Left lung (tissue), 10 donors: ENCODE data around the gene AUTS2. TPM values are rescaled to one million over a fixed set of nuclear protein-coding genes. Genes with fewer than 3 reads are reported as not detected.

ENCODE experiments used
- ATAC-seq: fragments of 200-7000 bp; cut with Tn5 transposase; one replicate; pipeline ENCODE4 v1.9.1; 2020; ENCODE audit warnings: moderate library complexity
- DNase-seq, 4 donors: peaks; one replicate each; pipeline ENCODE4 v3.0.0-alpha.2; 2013 to 2020
- H3K27ac ChIP-seq, 2 donors: fragments of 200-600 bp; sonication (generic) in 1 of 2; one replicate each; pipeline versions ENCODE4 v1.5.0 to v1.8.0; 2020 to 2021
- H3K27me3 ChIP-seq, 2 donors: fragments of 200-600 bp; sonication (generic) in 1 of 2; one replicate each; pipeline versions ENCODE4 v1.5.0 to v1.8.0; 2020 to 2021
- H3K36me3 ChIP-seq, 2 donors: fragments of 200-600 bp; sonication (generic) in 1 of 2; one replicate each; pipeline versions ENCODE4 v1.5.0 to v1.8.0; 2020 to 2021
- H3K4me1 ChIP-seq, 2 donors: fragments of 200-600 bp; one replicate each; pipeline ENCODE4 v1.8.0; 2021
- H3K4me3 ChIP-seq, 2 donors: fragments of 200-600 bp; sonication (generic) in 1 of 2; one replicate each; pipeline versions ENCODE4 v1.5.0 to v1.8.0; 2020 to 2021; ENCODE audit warnings: mild to moderate bottlenecking in 1 of 2
- H3K9me3 ChIP-seq, 2 donors: fragments of 200-600 bp; sonication (generic) in 1 of 2; one replicate each; pipeline versions ENCODE4 v1.5.0 to v1.8.0; 2020 to 2021
- intact Hi-C, 2 donors: fragments of 100-400 bp; cut with DNase I; formaldehyde crosslinking; loops; one replicate each; pipeline versions ENCODE4 v1.11.2 to v1.14.2; 2022
- polyA plus RNA-seq, 6 donors: library from polyadenylated mRNA; unstranded; fragments of 120-200 nt; gene quantifications; one replicate each; pipeline ENCODE4 v1.2.1, GENCODE V29; 2013; ENCODE audit not compliant: insufficient read length in 6 of 6
- total RNA-seq, 2 donors: library from RNA; stranded (reverse); fragmentation: NEBNext Ultra II Directional; extraction: Animal tissue kit (Norgen Biotek cat#: 25700); gene quantifications; one replicate each; pipeline ENCODE4 v1.2.1, GENCODE V29; 2021
- TF ChIP-seq, protein P1 (sequence below), 2 donors: fragments of 200-600 bp; sonication (generic) in 1 of 2; IDR thresholded peaks; one replicate each; pipeline versions ENCODE4 v1.5.0 to v1.8.0; 2021; ENCODE audit warnings: antibody characterized with exemption in 2 of 2
- donor health status: DM: no; HTN: yes; CAD: no.
- donor health status: DM: no; HTN: no; CAD: no.

Gene AUTS2
- total and polyA plus RNA-seq, 8 donors = 40.4 to 119 (median 103) TPM

DNA sequence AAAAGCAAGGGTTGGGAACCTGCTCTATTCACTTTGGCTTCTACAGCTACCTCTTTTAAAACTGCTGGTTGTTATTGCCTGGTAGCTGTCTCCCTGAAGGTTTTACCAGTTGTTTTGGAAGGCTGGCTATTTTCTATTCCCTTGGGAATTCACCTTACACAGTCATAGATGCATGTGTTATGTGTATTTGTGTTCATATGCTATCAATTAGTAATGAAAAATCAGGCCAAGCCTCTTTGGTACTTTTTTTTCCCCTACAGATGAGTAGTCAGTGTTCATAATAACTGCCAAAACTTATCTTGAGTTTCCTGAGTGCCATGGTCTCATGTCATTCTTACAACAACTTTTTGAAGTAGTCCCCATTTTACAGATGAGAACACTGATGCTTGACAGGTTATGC, 795.7 kb downstream of the AUTS2 start:
- no peak for DNase-seq
- Histone ChIP-seq H3K9me3 (no peaks in the 10 kb centered on the region), H3K36me3 (no peaks in the 10 kb centered on the region), H3K27me3 (no peaks in the 10 kb centered on the region), H3K4me3 (no peak overlapping the region), H3K27ac (no peak overlapping the region), H3K4me1 (no peaks in the 10 kb centered on the region)
- TF ChIP-seq, protein P1, sequence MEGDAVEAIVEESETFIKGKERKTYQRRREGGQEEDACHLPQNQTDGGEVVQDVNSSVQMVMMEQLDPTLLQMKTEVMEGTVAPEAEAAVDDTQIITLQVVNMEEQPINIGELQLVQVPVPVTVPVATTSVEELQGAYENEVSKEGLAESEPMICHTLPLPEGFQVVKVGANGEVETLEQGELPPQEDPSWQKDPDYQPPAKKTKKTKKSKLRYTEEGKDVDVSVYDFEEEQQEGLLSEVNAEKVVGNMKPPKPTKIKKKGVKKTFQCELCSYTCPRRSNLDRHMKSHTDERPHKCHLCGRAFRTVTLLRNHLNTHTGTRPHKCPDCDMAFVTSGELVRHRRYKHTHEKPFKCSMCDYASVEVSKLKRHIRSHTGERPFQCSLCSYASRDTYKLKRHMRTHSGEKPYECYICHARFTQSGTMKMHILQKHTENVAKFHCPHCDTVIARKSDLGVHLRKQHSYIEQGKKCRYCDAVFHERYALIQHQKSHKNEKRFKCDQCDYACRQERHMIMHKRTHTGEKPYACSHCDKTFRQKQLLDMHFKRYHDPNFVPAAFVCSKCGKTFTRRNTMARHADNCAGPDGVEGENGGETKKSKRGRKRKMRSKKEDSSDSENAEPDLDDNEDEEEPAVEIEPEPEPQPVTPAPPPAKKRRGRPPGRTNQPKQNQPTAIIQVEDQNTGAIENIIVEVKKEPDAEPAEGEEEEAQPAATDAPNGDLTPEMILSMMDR (IDR thresholded peaks at IDR 0.05) = no peak
- intact Hi-C loops = no loop called here
- no peak for ATAC-seq

DNA sequence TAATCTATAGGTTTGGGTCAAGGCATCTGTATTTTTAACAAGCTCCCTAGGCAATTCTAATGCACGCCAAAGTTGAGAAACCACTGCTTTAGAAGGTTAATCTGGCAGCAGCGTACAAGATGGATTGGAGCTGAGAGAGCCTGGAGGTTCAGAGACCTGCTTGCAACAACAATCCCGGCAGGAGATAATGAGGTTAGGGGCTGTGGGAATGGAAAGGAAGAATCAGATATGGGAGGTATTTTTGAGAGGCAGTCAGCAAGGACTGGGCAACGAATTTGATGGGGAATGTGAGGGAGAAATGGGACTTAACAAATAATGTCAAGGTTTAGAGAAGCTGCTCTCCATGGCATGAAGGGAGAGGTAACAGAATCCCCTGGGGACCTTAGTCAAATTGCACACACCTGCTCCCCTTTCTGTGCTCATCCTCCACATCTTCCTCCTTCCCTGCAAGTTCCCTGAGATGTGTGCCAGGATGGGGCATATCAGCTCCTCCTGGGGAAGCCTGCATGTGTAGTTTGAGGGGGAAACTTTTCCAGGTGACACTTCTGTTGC, 802.6 kb downstream of the AUTS2 start:
- H3K4me1 ChIP-seq = no peaks in the 10 kb centered on the region
- TF ChIP-seq, protein P1 (IDR thresholded peaks at IDR 0.05) = no peak
- intact Hi-C loops = no loop called here
- DNase-seq (no peak), ATAC-seq (no peak)
- no peaks in the 10 kb centered on the region for H3K36me3 ChIP-seq
- H3K9me3 ChIP-seq = no peaks in the 10 kb centered on the region
- no peak overlapping the region for H3K27ac ChIP-seq
- H3K27me3 ChIP-seq = no peaks in the 10 kb centered on the region
- no peak overlapping the region for H3K4me3 ChIP-seq

GRCh38 chr7:70402069-70402468, 803.8 kb downstream of the AUTS2 start:
- H3K27me3 ChIP-seq = no peaks in the 10 kb centered on the region
- no peaks in the 10 kb centered on the region for H3K36me3 ChIP-seq
- no peak overlapping the region for H3K27ac ChIP-seq
- intact Hi-C loops = no loop called here
- TF ChIP-seq, protein P1 (IDR thresholded peaks at IDR 0.05) = no peak
- no peaks in the 10 kb centered on the region for H3K9me3 ChIP-seq
- no peaks in the 10 kb centered on the region for H3K4me1 ChIP-seq
- H3K4me3 ChIP-seq = no peak overlapping the region
- no peak for DNase-seq
- no peak for ATAC-seq

GRCh38 chr7:70405241-70405640, 807.0 kb downstream of the AUTS2 start:
- intact Hi-C loops = no loop called here
- TF ChIP-seq, protein P1 (IDR thresholded peaks at IDR 0.05) = no peak
- no peaks in the 10 kb centered on the region for H3K27me3 ChIP-seq
- H3K27ac ChIP-seq = no peak overlapping the region
- H3K4me1 ChIP-seq = no peaks in the 10 kb centered on the region
- no peaks in the 10 kb centered on the region for H3K36me3 ChIP-seq
- no peak for ATAC-seq
- no peak overlapping the region for H3K4me3 ChIP-seq
- no peak for DNase-seq
- no peaks in the 10 kb centered on the region for H3K9me3 ChIP-seq

DNA sequence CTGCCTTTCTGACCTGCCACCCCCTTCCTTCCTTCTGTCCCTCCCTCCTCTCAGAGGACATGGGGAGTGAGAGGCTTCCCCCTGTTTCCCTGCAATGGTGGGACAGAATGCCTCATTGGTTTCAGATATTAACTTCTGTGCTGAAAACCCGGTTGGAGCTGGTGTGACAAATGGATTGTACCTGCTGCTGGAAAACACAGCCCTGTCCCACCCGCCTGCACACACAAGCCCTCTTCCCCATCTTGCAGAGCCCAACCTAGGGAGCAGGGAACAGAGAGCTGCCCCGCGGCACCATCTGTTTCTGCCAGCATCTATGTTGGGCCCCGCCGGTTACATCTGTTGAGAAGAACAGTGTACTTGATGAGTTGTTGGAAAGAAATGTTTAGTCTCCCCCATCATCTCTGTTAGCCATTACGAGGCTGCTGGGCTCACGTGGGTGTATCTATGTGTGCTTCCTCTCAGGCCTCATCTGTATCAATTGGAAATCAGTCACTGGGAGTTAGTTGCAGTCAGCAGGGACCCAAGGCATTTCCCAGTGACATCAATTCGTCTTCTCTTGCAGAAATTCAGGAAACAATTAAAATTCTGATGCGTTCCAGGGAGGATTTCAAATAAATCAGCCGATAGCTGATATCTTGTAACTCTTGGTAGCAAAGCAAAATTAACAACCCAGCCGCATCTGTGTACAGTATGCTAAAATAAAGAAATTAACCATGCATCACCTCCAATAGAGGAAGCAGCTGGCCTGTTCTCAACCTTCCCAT, 808.1 kb downstream of the AUTS2 start:
- H3K27me3 ChIP-seq = no peaks in the 10 kb centered on the region
- no peaks in the 10 kb centered on the region for H3K9me3 ChIP-seq
- H3K27ac ChIP-seq = no peak overlapping the region
- intact Hi-C loops = no loop called here
- DNase-seq (peak in 1 of 4 donors; percentile 53), ATAC-seq (no peak)
- H3K36me3 ChIP-seq = no peaks in the 10 kb centered on the region
- H3K4me3 ChIP-seq = no peak overlapping the region
- H3K4me1 ChIP-seq = no peaks in the 10 kb centered on the region
- TF ChIP-seq, protein P1 (IDR thresholded peaks at IDR 0.05) = no peak
